PC-3 (cell line): ENCODE data around the gene ULK3.

ENCODE experiments used
- CTCF ChIP-seq: fragments of 300-600 bp; sonication (generic); conservative IDR thresholded peaks from 2 replicates; pipeline ENCODE4 v1.5.1; 2017; ENCODE audit warnings: antibody characterized with exemption, low read depth, mild to moderate bottlenecking, low read length
- EZH2 ChIP-seq: fragments of 300-600 bp; sonication (generic); IDR thresholded peaks from one replicate; pipeline ENCODE4 v1.6.1; 2017; ENCODE audit warnings: antibody characterized with exemption, mild to moderate bottlenecking, low read length; ENCODE audit not compliant: unreplicated experiment

- TF ChIP-seq EZH2, result no peak
- TF ChIP-seq CTCF, result no peak
Measured at GRCh38 chr15:74816624-74817369, 26.2 kb downstream of the ULK3 start.
